Testis (tissue), 3 donors: ENCODE data around the gene UMPS. TPM values are rescaled to one million over a fixed set of nuclear protein-coding genes. Genes with fewer than 3 reads are reported as not detected.

Experiments
- DNase-seq: peaks from one replicate; pipeline ENCODE4 v3.0.0-alpha.2; 2019
- H3K27ac ChIP-seq, 2 donors: fragments of 200-600 bp; sonication (generic); one replicate each; pipeline ENCODE4 v1.5.1; 2019
- H3K27me3 ChIP-seq: fragments of 200-600 bp; sonication (generic); one replicate; pipeline ENCODE4 v1.5.1; 2019
- H3K36me3 ChIP-seq: fragments of 200-600 bp; sonication (generic); one replicate; pipeline ENCODE4 v1.5.1; 2017; ENCODE audit warnings: low read depth; ENCODE audit errors: missing control alignments
- H3K4me1 ChIP-seq: fragments of 200-600 bp; sonication (generic); one replicate; pipeline ENCODE4 v1.5.1; 2019
- H3K4me3 ChIP-seq, 2 donors: fragments of 200-600 bp; sonication (generic); one replicate each; pipeline ENCODE4 v1.5.1; 2017 to 2019
- H3K9me3 ChIP-seq: fragments of 200-600 bp; sonication (generic); one replicate; pipeline ENCODE4 v1.5.1; 2017
- POLR2A ChIP-seq: fragments of 450-650 bp; IDR thresholded peaks from one replicate; pipeline ENCODE4 v1.6.1; 2017; ENCODE audit warnings: antibody characterized with exemption, mild to moderate bottlenecking, moderate library complexity
- WGBS, 2 donors: methylation state at CpG; one replicate each; pipeline ENCODE4 v1.1.5; 2018; 5-methylcytosine and 5-hydroxymethylcytosine counted together
- intact Hi-C: fragments of 100-400 bp; cut with DNase I; formaldehyde crosslinking; loops from one replicate; pipeline ENCODE4 v1.15.1; 2023; ENCODE audit warnings: low total_unique reads
- polyA plus RNA-seq: library from polyadenylated mRNA; stranded (reverse); fragments of 350-450 nt; fragmentation: Illumina TruSeq; extraction: RNeasy Lipid Tissue Mini Kit (QIAGEN cat#74804); gene quantifications from one replicate; pipeline ENCODE4 v1.2.3, GENCODE V29; 2014; ENCODE audit warnings: low read depth, low replicate concordance; ENCODE audit not compliant: insufficient read depth
- total RNA-seq, 2 donors: library from RNA; depleted of rRNA; stranded (reverse); fragments of >200 nt; gene quantifications; one replicate each; pipeline ENCODE4 v1.2.3, GENCODE V29; 2016
- TF ChIP-seq, protein P1 (sequence below), 3 experiments: fragments of 450-650 bp in 2 of 3; fragments of 200-600 bp in 1 of 3; sonication (generic) in 1 of 3; IDR thresholded peaks; one replicate each; pipeline ENCODE4 v1.5.1; 2016 to 2019; ENCODE audit warnings: antibody characterized with exemption in 3 of 3, mild to moderate bottlenecking in 2 of 3, moderate library complexity in 1 of 3

UMPS gene
- total and polyA plus RNA-seq, 3 donors from 2014 or later, result 20.0 to 26.8 (median 24.6) TPM

DNA sequence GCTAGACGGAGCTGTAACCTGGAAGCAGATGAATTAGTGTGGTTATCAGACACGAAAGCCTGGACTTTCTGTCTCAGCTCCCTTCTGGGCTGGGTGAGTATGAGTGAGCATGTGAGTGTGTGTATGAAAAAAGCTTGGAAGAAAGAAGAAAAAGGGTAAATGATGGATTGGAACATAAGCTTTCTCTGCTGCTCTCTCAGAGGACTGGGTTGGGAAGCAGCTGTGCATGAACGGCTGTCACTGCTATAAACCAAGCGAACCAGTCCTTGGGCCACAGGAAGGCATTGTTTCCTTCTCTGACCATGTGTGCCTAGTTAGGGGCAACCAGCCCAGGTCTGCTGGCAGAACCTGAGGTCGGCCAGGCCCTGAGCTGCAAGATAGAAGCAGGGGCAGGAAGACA, 37.0 kb downstream of the UMPS start:
- no peak for DNase-seq
- intact Hi-C loops, result loop anchor here (10.0 kb wide), 1 partner anchor 668 kb away; no protein-coding TSS in a partner anchor
- peaks cover 14% of the 10 kb centered on the region for H3K4me1 ChIP-seq
- no peaks in the 10 kb centered on the region for H3K36me3 ChIP-seq
- no peak overlapping the region for H3K4me3 ChIP-seq
- H3K9me3 ChIP-seq, result no peaks in the 10 kb centered on the region
- 83 to 87% methylated on average over 5 of the region's 5 CpGs for WGBS, 2 donors
- H3K27ac ChIP-seq, result no peak overlapping the region
- TF ChIP-seq, protein P1, sequence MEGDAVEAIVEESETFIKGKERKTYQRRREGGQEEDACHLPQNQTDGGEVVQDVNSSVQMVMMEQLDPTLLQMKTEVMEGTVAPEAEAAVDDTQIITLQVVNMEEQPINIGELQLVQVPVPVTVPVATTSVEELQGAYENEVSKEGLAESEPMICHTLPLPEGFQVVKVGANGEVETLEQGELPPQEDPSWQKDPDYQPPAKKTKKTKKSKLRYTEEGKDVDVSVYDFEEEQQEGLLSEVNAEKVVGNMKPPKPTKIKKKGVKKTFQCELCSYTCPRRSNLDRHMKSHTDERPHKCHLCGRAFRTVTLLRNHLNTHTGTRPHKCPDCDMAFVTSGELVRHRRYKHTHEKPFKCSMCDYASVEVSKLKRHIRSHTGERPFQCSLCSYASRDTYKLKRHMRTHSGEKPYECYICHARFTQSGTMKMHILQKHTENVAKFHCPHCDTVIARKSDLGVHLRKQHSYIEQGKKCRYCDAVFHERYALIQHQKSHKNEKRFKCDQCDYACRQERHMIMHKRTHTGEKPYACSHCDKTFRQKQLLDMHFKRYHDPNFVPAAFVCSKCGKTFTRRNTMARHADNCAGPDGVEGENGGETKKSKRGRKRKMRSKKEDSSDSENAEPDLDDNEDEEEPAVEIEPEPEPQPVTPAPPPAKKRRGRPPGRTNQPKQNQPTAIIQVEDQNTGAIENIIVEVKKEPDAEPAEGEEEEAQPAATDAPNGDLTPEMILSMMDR (IDR thresholded peaks at IDR 0.05), result no peak
- TF ChIP-seq POLR2A, result no peak
- H3K27me3 ChIP-seq, result no peaks in the 10 kb centered on the region

DNA sequence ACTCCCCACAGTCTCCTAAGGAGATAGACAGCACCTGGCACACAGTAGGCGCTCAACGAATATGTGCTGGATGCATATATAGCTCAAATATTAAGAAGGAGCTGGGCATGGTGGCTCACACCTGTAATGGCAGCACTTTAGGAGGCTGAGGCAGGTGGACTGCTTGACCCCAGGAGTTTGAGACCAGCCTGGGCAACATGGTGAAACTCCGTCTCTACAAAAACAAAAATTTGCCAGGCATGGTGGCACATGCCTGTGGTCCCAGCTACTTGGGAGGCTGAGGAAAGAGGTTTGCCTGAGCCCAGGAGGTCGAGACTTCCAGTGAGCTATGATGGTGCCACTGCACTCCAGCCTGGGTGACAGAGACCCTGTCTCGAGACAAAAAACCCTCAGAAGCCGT, 37.4 kb downstream of the UMPS start:
- no peak for DNase-seq
- TF ChIP-seq POLR2A, result no peak
- TF ChIP-seq, protein P1 (IDR thresholded peaks at IDR 0.05), result no peak
- peaks cover 18% of the 10 kb centered on the region for H3K4me1 ChIP-seq
- no peak overlapping the region for H3K27ac ChIP-seq
- no peaks in the 10 kb centered on the region for H3K36me3 ChIP-seq
- H3K4me3 ChIP-seq, result no peak overlapping the region
- H3K27me3 ChIP-seq, result no peaks in the 10 kb centered on the region
- no peaks in the 10 kb centered on the region for H3K9me3 ChIP-seq
- intact Hi-C loops, result loop anchor here (10.0 kb wide), 1 partner anchor 667 kb away; no protein-coding TSS in a partner anchor
- 93 to 94% methylated on average over 6 of the region's 6 CpGs for WGBS, 2 donors

DNA sequence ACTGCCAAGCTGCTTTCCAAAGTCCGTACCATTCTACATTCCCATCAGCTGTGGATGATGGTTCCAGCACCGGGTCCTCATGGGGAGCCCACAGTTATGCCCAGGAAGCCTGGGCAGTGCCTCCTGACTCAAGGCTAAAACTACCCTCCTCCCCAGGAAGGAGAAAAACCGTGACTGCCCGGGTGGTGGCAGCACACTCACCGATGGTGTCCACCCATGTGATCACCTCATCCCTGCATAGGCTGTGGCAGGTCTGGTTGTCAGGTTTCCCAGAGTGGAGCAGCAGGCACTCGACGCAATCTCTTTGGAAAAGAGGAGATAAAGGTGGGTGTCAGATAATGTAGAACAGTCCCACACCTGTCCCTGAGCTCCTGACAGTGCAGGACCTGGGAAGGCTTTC, 38.6 kb downstream of the UMPS start:
- Histone ChIP-seq H3K9me3 (no peaks in the 10 kb centered on the region), H3K36me3 (no peaks in the 10 kb centered on the region), H3K27ac (no peak overlapping the region), H3K4me3 (no peak overlapping the region), H3K27me3 (no peaks in the 10 kb centered on the region), H3K4me1 (peaks cover 23% of the 10 kb centered on the region)
- TF ChIP-seq, protein P1 (IDR thresholded peaks at IDR 0.05), result peak in 1 of 3 experiments; percentile 28
- no peak for TF ChIP-seq POLR2A
- intact Hi-C loops, result loop anchor here (10.0 kb wide), 1 partner anchor 666 kb away; no protein-coding TSS in a partner anchor
- WGBS, 2 donors, result 72 to 84% methylated on average over 5 to 7 of the region's 7 CpGs
- DNase-seq, result no peak

DNA sequence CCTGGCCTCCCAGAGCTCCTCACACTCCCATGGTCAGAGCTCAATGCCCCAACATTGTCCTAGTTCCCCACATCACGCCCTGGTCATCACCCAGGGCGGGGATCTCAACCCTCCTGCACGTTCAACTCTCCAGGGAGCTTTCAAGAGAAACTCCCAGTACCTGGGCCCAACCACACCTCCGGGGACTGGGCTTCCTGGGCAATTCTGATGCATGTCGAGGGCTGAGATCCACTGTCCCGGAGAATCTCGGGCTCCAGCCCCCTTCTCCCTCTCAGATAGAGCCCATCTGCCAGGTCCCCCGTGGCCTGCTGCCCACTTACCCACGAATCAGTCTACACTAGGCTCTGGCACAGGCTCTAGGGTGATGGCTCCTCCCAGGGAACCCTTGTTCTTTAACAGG, 39.2 kb downstream of the UMPS start:
- Histone ChIP-seq H3K27ac (no peak overlapping the region), H3K27me3 (no peaks in the 10 kb centered on the region), H3K4me3 (no peak overlapping the region), H3K9me3 (no peaks in the 10 kb centered on the region), H3K36me3 (no peaks in the 10 kb centered on the region), H3K4me1 (peaks cover 29% of the 10 kb centered on the region)
- no peak for TF ChIP-seq POLR2A
- TF ChIP-seq, protein P1 (IDR thresholded peaks at IDR 0.05), result no peak
- intact Hi-C loops, result loop anchor here (10.0 kb wide), 1 partner anchor 665 kb away; no protein-coding TSS in a partner anchor
- DNase-seq, result no peak
- WGBS, 2 donors, result 79 to 91% methylated on average over 2 to 9 of the region's 9 CpGs
